Sigmoid colon (tissue), 7 donors: ENCODE results near the gene RBMY1B. TPM values are rescaled to one million over a fixed set of nuclear protein-coding genes. Genes with fewer than 3 reads are reported as not detected.
"Not testable (repeated sequence)": the region's sequence is repeated elsewhere in the genome, so short reads cannot be mapped to it uniquely, and the experiment has no call there.

ENCODE experiments used
- DNase-seq: peaks from one replicate; pipeline ENCODE4 v3.0.0-alpha.2; 2019
- H3K27ac ChIP-seq, 4 donors: fragments of 200-600 bp; sonication (generic); one replicate each; pipeline ENCODE4 v1.5.1; 2016 to 2019; ENCODE audit warnings: mild to moderate bottlenecking in 1 of 4
- H3K27me3 ChIP-seq, 3 donors: fragments of 200-600 bp; sonication (generic); one replicate each; pipeline ENCODE4 v1.5.1; 2019; ENCODE audit warnings: mild to moderate bottlenecking in 1 of 3
- H3K36me3 ChIP-seq, 4 donors: fragments of 200-600 bp; sonication (generic); one replicate each; pipeline ENCODE4 v1.5.1; 2016 to 2019
- H3K4me1 ChIP-seq, 4 donors: fragments of 200-600 bp; sonication (generic); one replicate each; pipeline ENCODE4 v1.5.1; 2017 to 2019
- H3K4me3 ChIP-seq, 4 donors: fragments of 200-600 bp; sonication (generic); one replicate each; pipeline ENCODE4 v1.5.1; 2017 to 2019; ENCODE audit warnings: mild to moderate bottlenecking in 2 of 4, moderate library complexity in 1 of 4
- H3K9me3 ChIP-seq, 4 donors: fragments of 200-600 bp in 3 of 4; sonication (generic) in 3 of 4; one replicate each; pipeline versions ENCODE4 v1.5.1 to v1.6.1; 2013 to 2019
- EP300 ChIP-seq, 4 donors: sonication (generic); formaldehyde crosslinking; IDR thresholded peaks; one replicate each; pipeline ENCODE4 v1.6.1; 2017; ENCODE audit warnings: antibody characterized with exemption in 4 of 4
- POLR2A ChIP-seq, 2 donors: fragments of 450-650 bp; IDR thresholded peaks; one replicate each; pipeline ENCODE4 v1.6.1; 2016; ENCODE audit warnings: antibody characterized with exemption in 2 of 2, mild to moderate bottlenecking in 2 of 2, moderate library complexity in 2 of 2
- POLR2AphosphoS5 ChIP-seq, 4 donors: sonication (generic); formaldehyde crosslinking; IDR thresholded peaks; one replicate each; pipeline ENCODE4 v1.6.1; 2017; ENCODE audit warnings: antibody characterized with exemption in 4 of 4
- WGBS, 2 donors: extraction: QIAGEN DNeasy Blood & Tissue Kit; methylation state at CpG; one replicate each; pipeline ENCODE4 v1.1.7; 2013; 5-methylcytosine and 5-hydroxymethylcytosine counted together
- intact Hi-C: fragments of 100-400 bp; cut with DNase I; formaldehyde crosslinking; loops from one replicate; pipeline ENCODE4 v1.15.1; 2023
- polyA plus RNA-seq, 3 donors: library from polyadenylated mRNA; stranded (reverse); fragments of 200-250 nt; gene quantifications; one replicate each; pipeline ENCODE4 v1.2.3, GENCODE V29; 2013
- total RNA-seq, 4 donors: library from RNA; depleted of rRNA; stranded (reverse); fragments of >200 nt; gene quantifications; one replicate each; pipeline ENCODE4 v1.1.0, GENCODE V29; 2016
- TF ChIP-seq, protein P1 (sequence below), 4 experiments: fragments of 450-650 bp in 3 of 4; fragments of 200-600 bp in 1 of 4; IDR thresholded peaks; one replicate each; pipeline ENCODE4 v1.5.1; 2016 to 2019; ENCODE audit warnings: antibody characterized with exemption in 4 of 4, mild to moderate bottlenecking in 3 of 4, moderate library complexity in 2 of 4
- donor health status: healthy with polysubstance abuse.
- donor health status: Bipolar disorder and iron deficiency.
- donor health status: healthy.

Gene RBMY1B
- not detected for total RNA-seq
- polyA plus RNA-seq: not detected

DNA sequence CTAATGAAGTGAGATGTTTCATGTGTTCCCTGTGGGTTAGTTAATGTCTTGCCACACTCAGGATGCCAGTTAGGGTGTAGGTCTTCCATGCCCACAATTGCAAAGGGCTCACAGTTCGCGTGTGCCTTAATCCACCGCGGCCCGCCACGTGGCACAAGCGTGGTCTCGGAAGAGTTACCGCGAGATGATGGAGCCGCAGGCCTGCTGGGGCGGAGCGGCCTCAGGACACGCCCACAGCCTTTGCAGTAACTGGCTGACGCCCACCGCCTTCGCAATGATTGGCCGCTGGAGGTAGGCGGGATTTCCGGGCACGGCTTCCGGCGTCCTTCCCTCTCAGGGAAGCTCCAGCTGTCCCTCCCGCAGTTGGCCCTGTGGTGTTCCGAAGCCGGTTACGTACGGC lies at the start of gene RBMY1B:
Gene RBMY1B (plus strand): TSS at position 301 of the 400 bp plus-strand sequence. CDS start 2,013 bp downstream, outside the sequence.
- WGBS, 2 donors: no CpG with 5 or more reads among the region's 28 CpGs
- intact Hi-C loops: not testable (repeated sequence)

DNA sequence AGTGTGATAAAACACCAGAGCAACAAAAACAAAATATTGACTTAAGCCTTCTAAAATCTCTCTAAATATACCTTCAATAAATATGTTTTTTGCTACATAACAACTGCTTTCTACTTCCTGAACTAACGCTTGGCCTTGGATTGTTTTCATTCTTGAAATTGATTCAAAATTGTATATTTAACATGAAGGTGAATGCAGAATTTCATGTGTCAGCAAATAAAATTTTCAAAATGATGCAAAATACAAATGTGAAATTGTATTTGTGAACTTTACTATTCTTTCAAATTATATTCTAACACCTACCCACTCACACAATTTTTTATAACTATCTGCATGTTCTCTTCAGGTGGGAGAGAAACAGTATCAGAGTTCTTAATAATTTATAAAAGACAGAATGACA lies 48.2 kb upstream of the RBMY1B start:
- 83 to 95% methylated on average over 1 of the region's 1 CpG for WGBS, 2 donors
- H3K4me3 ChIP-seq, H3K27me3 ChIP-seq, DNase-seq, H3K4me1 ChIP-seq, H3K27ac ChIP-seq, H3K9me3 ChIP-seq, intact Hi-C loops, H3K36me3 ChIP-seq: not testable (repeated sequence)

More for the DNA sequence above, at the start of gene RBMY1B:
- H3K36me3 ChIP-seq, H3K27me3 ChIP-seq, H3K4me3 ChIP-seq, DNase-seq, H3K4me1 ChIP-seq, H3K27ac ChIP-seq, H3K9me3 ChIP-seq: not testable (repeated sequence)

- Histone ChIP-seq H3K9me3 (no peaks in the 10 kb centered on the region), H3K27me3 (no peaks in the 10 kb centered on the region), H3K36me3 (no peaks in the 10 kb centered on the region), H3K4me1 (no peaks in the 10 kb centered on the region), H3K27ac (no peak overlapping the region), H3K4me3 (no peak overlapping the region)
- DNase-seq: no peak
- no peak for TF ChIP-seq POLR2AphosphoS5 (IDR thresholded peaks at IDR 0.05)
- no peak for TF ChIP-seq EP300 (IDR thresholded peaks at IDR 0.05)
- TF ChIP-seq POLR2A (IDR thresholded peaks at IDR 0.05): no peak
- TF ChIP-seq, protein P1, sequence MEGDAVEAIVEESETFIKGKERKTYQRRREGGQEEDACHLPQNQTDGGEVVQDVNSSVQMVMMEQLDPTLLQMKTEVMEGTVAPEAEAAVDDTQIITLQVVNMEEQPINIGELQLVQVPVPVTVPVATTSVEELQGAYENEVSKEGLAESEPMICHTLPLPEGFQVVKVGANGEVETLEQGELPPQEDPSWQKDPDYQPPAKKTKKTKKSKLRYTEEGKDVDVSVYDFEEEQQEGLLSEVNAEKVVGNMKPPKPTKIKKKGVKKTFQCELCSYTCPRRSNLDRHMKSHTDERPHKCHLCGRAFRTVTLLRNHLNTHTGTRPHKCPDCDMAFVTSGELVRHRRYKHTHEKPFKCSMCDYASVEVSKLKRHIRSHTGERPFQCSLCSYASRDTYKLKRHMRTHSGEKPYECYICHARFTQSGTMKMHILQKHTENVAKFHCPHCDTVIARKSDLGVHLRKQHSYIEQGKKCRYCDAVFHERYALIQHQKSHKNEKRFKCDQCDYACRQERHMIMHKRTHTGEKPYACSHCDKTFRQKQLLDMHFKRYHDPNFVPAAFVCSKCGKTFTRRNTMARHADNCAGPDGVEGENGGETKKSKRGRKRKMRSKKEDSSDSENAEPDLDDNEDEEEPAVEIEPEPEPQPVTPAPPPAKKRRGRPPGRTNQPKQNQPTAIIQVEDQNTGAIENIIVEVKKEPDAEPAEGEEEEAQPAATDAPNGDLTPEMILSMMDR (IDR thresholded peaks at IDR 0.05): no peak
- intact Hi-C loops: no loop called here
- 38 to 42% methylated on average over 1 of the region's 1 CpG for WGBS, 2 donors
These were observed 28.2 kb upstream of the RBMY1B start for GRCh38 chrY:21482967-21483366.

- intact Hi-C loops, H3K27ac ChIP-seq, H3K9me3 ChIP-seq, DNase-seq, H3K4me1 ChIP-seq, H3K27me3 ChIP-seq, H3K36me3 ChIP-seq, H3K4me3 ChIP-seq: not testable (repeated sequence)
- no CpG with 5 or more reads among the region's 28 CpGs for WGBS, 2 donors
These were observed 23.4 kb downstream of the RBMY1B start, which contains the start of gene RBMY1A1 for GRCh38 chrY:21534579-21534978. TSS of gene RBMY1A1 (plus strand) at chrY:21534879. CDS start at chrY:21536892, 2,013 bp downstream.

- H3K4me3 ChIP-seq, H3K27ac ChIP-seq, DNase-seq, intact Hi-C loops, H3K9me3 ChIP-seq, H3K27me3 ChIP-seq, H3K36me3 ChIP-seq, H3K4me1 ChIP-seq: not testable (repeated sequence)
- WGBS, 2 donors: no CpG with 5 or more reads among the region's 5 CpGs
These were observed 48.3 kb downstream of the RBMY1B start for GRCh38 chrY:21559316-21559984.

Other genes starting within 250 kb of the RBMY1B start
- gene RBMY1A1, start 23.5 kb downstream of the RBMY1B start, total RNA-seq: not detected
- not detected for gene RBMY1A1, start 23.5 kb downstream of the RBMY1B start, polyA plus RNA-seq